HG03457 (cell line): Measurements from ENCODE around the gene EME2.

Experiments used
- ATAC-seq: cut with Tn5 transposase; IDR thresholded peaks from one replicate; pipeline ENCODE4 v1.9.1; 2021; ENCODE audit warnings: moderate number of reproducible peaks; ENCODE audit not compliant: unreplicated experiment

The EME2 gene

DNA sequence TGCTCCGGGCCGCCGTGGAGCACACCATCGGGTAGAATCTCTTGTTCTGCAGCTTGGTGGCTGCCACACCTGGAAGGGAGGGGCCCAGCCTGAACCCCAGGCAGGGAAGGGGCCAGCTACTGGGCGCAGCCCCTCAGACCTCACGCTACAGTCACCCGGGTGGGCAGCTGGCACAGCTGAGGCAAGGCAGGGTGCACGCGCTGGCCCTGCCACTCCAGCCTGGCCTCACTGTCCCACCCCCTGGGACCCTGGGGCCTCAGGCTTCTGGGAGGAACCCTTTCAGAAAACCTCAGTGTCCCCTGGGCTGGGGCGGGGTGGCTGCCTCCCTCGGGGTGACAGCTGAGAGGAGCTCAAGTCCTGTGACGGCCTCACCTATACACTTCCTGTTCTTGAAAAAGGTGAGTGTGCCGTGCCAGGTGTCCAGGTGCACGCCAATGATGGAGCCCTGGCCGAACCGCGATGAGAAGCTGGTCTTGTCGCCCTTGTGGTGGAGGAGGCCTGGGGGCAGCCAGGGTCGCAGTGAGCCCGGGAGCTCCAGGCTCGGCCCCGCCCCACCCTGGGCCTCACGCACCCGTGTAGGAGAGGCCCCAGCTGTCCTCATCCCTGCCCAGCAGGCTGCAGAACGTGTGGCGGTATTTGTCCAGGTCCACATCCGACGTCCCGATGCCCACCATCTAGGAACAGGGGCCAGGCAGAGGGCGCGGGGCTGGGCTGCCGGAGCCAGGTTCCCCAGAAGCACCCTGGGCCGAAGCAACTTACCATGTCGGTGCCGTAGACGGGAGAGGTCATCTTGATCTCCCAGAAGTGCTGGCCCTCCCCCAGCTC is 5.0 kb downstream of the EME2 start:
- ATAC-seq = no peak

DNA sequence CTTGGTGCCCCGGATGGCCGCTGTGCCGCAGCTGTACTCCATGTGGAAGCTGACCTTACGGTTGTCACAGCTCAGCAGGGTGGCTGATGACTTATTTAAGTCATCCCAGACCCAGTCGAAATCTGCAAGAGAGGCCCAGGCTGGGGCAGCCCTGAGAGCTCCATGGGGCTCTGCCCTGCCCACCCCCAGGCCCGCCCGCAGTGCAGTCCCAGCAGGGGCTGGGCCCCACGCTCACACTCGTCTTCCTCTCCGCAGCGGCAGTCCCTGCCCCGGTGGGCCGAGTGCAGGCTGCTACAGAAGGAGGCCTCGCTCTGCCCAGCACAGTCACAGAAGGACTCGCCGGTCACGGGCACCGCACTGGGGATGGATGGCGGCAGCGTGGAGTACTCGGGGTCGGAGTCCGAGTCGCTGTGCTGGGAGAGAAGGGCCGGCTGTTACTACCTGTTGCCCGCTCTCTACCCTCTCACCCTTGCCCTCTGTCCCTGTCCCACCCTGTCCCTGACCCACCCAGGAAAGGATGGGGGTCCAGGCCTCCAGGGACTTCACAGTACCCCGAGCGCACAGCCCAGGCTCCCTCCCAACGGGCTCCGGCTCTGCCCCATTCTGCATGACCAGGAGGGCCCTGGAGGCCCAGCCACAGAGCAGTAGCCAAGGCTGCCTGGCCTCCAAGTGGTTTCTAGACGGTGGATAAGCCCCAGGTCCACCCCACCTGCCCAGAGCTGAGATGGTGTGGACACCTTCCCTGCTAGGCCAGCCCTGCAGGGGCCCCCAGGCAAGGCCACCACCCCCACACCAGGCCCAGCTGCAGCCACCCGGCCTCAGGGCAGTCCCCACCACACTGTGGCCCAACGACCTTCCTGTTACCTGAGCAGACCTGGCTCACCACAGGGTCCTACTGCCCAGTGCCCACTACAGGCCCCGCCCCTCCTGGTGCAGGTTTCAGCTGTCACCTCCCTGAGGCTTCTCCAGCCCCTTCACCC is 5.9 kb downstream of the EME2 start:
- no peak for ATAC-seq

DNA sequence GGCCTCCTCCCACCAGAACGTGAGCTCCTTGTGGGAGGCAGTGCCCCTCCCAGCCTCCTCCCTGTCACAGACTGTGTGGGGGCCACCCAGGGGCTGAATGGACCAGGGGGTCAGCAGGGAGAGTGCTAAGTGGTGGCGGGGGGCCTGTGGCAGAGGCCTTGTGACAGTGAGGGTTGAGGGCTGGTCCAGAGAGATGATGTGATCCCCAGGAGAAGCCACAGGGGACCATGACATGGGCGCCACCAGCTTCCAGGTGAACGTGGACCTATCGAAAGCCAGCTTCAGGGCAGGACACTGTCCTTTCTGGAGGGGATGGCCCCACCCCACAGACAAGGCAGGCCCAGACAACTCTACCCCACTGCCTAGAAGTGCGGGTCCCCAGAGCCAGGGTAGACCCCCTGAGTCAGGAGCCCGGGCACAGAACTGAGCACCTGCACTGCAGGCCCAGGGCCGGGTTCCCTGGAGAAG is 6.7 kb downstream of the EME2 start:
- no peak for ATAC-seq

DNA sequence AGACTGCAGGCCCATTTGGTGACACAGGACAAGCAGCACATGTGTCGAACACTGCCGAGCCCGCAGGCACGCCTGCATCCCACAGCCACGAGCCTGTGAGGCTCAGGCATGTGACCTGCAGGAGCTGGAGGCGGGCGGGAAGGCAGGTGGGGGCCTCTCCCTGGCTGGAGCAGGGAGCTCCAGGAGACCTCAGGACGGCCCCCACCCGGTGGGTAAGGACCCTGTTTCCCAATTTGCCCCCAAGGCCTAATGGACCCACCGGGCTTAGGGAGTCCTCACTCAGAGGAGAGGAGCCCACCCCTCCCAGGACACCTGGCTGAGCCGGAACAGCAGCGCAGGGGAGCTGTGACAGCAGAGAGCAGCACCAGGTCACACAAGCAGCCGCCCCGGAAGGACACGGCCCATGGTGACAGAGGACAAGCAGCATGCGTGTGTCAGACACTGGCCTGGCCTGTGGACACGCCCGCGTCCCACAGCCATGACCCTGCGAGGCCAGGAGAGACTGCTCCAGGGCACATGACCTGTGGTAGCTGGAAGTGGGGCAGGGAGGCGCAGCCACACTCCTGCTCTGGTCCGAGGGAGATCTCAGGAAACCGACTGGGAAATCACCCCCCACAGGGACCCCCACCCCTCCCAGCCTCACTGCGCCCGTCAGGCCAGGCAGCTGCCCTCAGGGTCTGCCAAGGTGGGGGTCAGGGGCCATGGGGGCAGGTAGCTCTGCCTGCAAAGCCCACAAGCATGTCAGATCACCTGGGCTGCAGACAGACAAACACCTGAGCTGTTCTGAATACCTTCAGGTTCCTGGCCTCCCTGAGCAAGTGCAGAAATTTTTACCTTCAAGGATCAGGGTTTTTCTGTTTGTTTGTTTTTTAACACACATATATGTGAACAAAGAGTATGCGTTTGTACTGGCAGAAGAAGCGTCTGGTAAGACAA is 7.4 kb downstream of the EME2 start:
- no peak for ATAC-seq

DNA sequence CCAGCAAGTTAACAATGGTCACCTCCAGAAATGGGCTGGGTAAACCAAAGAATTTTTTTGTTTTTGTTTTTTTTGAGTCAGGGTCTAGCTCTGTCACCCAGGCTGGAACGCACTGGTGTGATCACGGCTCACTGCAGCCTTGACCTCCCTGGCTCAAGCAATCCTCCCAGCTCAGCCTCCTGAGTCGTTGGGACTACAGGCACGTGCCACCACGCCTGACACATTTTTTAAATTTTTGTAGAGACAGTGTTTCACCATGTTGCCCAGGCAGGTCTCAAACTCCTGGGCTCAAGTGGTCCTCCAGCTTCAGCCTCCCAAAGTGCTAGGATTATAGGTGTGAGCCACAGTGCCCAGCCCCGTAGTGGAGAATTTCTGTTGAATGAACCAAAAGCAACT is 8.1 kb downstream of the EME2 start:
- no peak for ATAC-seq

DNA sequence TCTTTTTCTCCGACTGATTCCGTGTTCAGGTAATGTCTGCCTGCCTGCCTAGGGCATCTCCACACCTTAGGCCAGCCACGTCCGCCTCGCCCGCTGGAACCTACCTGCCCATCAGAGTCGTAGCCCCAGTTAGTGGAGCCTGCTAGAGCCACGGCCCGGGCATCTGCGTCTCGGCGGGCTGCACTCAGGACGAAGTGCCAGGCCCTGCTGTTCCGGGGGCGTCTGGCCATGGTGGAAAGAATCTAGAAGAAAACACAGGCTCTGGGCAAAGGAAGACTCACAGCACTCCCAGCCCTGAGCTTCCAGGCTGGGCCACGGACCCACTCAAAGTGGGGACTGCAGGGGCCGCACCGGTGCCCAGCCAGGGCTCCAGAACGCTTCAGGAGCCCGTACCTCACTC is 8.6 kb downstream of the EME2 start:
- no peak for ATAC-seq

DNA sequence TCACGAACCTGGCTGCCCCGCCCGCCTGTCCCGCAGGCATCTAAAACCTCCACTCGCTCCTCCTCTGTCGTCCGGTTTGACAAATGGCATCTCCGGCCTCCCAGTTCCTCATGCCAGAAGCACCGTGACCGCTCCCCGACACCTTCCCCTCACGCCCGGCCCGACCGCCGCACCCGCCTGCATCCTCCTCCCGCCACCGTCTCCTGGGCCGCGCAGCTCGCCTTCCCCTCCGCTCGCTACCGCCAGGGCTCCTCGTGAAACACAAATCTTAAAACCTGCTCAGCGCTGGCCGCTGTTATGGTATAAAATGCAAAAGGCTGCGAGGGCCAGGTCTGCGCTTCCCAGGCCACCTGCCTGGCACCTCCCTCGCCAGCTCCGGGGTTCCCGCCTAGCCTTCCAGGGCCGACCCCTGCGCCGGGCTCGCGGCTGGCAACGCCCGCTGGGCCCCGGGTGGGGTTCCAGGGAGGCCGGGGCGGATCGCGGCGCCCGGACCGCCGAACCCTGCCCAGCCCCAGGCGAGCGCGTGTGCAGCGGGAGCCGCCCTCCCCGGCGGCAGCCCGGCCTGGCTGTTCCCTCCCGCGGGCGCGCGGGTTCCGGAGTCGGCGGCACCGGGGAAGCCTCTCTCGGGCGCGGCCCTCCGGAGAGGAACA is 9.3 kb downstream of the EME2 start:
- peak; percentile 5 for ATAC-seq

DNA sequence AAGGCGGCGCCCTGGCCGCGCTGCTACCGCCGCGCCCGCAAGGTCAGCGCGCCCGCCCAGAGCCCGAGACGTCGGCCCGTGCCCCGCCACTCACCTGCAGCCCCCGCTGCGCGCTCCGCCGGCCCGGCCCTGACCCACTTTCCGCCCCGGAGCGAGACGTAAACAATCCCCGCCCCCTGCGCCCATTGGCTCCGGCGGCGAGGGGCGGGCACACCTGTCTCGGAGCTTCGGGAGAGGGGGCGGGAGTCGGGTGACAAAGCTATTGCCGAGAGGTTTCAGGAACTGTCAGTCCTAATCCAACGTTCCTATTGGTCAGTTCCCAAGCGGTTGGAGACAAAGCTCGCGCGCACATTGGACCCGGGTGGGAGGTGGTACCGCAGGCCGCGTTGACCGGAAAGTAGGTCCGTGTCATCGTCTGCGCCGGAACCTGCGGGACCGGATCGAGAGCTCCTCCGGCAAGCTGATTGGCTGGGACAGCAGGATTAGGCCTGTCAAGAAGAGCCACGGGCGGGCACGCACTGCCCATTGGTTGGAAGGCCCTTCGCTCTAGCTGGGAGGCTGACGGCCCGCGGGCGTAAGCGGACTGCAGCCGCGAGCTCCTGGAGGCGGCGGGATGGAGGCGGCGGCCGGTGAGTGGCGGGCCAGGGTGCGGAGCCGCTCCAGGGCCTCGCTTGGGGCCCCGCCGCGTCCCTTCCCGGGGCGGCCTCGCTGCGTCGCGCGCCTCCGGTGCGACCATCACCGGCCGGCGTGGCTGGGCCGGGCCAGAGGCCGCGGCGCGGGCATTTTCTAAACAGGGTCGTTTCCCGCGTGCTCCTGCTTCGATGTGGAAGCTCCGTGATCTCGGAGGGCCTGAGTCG is 10.0 kb downstream of the EME2 start, which contains the start of the genes NUBP2 and SPSB3:
TSS of gene NUBP2 (plus strand) at position 553 of the 857 bp plus-strand sequence. CDS start at position 614, 61 bp downstream.
TSS of gene SPSB3 (minus strand) at position 164 of the 857 bp plus-strand sequence. CDS start 1,088 bp downstream, outside the sequence.
- ATAC-seq = peak; percentile 72

DNA sequence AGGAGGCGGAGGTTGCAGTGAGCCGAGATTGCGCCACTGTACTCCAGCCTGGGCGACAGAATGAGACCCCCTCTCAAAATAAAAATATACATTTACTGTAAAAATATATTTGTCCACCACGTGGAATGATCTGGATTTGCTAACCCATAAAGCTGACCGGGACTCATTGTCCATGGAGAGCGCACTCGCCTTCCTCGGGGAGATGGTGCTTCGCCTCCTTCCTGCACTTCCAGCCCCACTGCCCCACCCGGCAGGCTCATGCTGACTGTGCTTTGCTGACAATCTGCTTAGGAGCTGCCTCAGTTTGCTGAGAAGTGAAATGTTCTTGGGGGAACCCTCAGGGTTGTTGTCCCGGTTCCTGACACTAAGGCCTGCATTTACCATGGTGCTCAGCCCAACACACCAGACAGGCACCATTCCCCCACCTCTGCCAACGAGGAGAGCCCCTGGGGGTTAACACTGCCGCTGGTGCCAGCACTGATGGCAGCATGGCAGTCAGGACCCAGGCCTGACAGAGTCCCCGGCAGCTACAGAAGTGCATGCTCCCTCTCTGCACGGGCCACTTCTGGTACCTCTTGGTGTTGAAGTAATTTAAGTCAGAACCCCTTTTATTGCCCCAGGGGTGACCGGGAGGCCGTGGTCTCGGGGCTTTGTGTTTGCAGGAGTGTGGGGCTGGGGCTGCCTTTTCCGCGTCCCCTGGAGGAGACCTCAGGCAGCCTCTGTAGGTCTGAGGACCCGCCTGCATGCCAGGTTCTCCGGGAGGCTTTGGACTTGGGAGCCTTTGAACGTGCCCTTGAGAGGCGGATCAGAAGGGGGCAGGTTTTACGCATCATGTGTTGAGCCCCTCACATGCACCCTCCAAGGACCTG is 12.6 kb downstream of the EME2 start:
- ATAC-seq = no peak

DNA sequence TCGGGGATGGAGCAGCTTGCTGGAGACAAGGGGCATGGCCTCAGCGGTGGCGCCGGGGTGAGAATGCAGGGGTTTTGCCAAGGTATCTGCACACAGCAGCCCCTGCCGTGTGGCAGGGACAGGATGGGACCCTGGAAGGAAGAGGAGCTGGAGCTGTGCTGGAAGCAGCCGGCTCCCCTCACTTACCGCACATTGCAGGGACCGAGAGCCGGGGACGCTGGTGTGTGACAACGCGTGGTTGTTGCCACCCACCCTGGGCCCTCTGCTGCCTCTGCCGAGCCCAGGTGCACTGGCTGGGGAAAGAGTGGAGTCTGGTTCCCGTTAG is 13.2 kb downstream of the EME2 start:
- ATAC-seq = no peak

DNA sequence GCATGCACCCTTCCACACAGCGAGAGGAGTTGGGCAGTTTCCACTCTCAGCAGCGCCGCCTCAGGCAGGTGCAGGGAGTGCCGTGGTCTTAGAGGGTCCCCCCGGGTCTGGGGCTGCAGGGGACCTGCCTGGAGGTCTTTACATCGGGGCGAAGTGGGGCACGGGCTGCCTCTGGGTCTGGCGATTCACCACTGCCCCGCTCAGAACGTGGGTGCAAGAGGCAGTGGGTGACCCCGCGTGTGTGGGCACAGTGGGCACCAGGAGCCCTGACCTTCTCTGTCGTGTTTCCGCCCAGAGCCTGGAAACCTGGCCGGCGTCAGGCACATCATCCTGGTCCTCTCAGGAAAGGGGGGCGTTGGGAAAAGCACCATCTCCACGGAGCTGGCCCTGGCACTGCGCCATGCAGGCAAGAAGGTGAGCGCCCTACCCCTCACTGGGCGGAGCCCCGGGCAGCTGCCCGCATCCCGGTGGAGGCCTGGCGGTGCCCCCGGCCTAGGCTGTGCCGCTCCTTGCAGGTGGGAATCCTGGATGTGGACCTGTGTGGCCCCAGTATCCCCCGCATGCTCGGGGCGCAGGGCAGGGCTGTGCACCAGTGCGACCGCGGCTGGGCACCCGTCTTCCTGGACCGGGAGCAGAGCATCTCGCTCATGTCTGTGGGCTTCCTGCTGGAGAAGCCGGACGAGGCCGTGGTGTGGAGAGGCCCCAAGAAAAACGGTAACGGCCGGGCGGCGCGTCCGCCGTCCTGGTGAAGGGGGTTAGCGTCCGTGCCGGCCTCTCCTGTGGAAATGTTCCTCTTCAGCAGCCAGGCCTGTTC is 13.8 kb downstream of the EME2 start:
- ATAC-seq = no peak

DNA sequence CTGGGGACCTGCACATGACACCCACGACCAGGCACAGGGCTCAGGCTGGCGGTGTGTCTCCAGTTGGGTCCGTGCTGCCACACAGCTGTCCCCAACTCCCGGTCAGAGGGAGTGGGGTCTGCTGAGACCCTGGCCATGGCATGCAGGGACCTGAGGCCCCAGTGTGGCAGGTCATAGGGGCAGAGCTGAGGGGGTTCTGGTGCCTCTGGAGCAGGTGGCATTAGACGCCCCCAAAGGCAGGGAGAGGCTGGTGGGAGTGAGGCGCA is 14.4 kb downstream of the EME2 start:
- no peak for ATAC-seq

DNA sequence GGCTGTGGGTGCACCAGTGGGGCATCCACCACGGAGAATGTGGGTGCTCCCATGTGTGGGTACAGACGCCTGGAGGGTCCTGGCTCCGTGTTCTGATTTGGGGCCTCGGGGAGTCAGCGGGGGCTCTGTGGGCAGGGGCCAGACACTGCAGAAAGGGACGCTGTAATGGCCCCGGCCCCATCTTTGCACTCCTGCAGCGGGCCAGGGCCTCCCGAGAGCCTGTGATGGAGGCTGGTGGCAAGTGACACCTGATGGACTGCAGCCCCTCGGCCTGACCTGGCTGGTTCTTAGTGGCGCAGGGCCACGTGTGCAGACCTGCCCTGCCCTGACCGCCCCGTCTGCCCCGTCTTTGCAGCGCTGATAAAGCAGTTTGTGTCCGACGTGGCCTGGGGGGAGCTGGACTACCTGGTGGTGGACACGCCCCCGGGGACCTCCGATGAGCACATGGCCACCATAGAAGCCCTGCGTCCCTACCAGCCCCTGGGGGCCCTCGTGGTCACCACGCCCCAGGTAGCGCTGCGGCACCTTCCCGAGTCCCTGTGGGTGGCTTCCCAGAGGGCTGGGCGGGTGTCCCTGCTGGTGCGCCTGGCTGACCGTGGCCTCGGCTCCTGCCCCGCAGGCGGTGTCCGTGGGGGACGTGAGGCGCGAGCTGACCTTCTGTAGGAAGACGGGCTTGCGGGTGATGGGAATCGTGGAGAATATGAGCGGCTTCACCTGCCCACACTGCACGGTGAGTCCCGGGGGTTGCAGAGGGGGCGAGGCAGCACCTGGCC is 14.9 kb downstream of the EME2 start:
- ATAC-seq = no peak

DNA sequence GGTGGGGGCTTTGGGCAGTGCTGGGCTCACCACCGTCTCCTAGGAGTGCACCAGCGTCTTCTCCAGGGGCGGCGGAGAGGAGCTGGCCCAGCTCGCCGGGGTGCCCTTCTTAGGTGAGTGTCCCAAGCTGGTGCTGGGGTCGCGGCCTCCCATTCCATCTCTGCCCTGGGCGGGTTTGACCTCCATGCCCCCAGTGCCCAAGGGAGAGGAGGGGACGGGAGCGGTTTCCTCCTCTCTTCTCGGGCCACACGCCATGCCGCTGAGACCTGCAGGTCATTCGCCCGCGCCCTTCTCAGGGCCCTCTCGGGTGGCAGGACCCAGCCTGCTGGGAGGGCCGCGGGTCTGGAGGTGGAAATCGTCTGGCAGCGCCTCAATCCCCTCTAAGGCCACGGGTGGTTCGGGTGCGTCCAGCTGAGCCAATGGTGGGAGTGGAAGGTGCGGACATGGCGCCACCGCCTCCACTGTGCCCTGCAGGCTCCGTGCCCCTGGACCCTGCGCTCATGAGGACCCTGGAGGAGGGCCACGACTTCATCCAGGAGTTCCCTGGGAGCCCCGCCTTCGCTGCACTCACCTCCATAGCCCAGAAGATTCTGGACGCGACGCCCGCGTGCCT is 15.6 kb downstream of the EME2 start:
- no peak for ATAC-seq

DNA sequence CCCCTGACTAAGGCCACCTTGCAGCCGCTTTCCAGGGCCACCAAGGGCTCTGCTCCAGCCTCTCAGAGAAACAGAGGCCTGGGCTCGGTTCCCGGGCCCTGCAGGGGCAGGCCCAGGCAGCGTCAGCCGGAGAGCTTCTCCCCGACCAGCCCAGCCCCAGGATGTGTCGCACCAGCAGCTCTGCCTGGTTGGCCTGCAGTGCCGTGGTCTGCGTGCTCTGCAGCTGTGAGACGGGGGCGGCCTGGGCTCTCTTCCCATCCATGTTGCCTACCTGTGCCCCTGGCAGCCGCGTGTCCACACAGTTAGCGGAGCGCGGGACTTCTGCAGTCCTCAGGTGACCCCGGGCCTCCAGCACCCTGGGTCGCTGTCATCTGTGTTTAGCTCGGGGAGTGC is 16.1 kb downstream of the EME2 start:
- no peak for ATAC-seq

DNA sequence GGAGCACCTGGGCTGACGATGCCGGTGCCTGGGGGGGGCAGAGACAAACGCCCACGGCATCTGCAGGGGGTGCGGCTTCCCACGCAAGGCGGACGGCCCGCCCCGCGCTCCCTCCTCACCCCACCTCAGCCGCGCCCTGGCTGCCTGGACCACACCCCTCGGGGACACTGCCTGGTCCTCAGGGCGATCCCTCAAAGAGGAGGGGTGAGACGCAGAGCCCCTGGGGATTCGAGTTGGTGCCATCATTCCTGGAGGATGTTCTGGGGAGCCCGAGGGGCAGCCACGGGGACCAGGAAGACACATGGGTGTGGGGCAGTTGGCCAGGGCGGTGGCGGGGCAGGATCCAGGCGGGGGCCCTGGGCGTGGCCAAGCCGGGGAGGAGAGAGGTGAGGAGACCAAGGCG is 17.0 kb downstream of the EME2 start:
- no peak for ATAC-seq

DNA sequence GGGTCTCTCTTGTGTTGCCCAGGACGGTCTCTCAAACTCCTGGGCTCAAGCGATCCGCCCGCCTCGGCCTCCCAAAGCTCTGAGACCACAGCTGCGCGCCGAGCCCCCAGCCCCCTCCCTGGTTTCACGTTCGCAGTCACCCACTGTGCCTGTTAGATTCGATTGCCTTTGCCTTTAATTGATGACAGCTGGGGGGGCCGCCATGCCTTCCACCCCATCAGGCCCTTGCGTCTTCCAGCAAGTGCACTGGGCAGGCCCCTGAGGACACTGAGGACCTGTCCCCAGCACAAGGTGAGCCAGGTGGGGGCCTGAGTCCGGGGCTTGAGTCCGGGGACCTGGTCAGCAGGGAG is 17.6 kb downstream of the EME2 start:
- ATAC-seq = no peak
